ENCODE results near the gene TACC2.

DNA sequence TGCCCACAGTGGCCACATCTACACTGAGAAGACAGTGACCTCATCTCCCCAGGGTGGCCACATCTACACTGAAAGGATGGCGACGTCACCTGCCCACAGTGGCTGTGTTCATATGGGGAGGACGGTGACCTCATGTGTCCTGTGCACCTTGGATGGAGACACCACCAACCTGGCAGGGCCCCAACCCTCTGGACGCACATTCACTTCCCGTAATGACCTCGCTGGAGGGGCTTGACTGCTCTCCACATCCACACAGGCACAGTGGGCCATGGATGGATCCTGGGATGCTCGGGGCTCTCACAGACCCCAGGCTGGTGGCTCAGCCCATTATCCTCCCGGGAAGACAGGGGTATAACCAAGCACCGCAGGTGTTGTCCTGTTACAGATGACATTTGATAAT, 212.4 kb downstream of the TACC2 start:
- TF ChIP-seq, protein P1, sequence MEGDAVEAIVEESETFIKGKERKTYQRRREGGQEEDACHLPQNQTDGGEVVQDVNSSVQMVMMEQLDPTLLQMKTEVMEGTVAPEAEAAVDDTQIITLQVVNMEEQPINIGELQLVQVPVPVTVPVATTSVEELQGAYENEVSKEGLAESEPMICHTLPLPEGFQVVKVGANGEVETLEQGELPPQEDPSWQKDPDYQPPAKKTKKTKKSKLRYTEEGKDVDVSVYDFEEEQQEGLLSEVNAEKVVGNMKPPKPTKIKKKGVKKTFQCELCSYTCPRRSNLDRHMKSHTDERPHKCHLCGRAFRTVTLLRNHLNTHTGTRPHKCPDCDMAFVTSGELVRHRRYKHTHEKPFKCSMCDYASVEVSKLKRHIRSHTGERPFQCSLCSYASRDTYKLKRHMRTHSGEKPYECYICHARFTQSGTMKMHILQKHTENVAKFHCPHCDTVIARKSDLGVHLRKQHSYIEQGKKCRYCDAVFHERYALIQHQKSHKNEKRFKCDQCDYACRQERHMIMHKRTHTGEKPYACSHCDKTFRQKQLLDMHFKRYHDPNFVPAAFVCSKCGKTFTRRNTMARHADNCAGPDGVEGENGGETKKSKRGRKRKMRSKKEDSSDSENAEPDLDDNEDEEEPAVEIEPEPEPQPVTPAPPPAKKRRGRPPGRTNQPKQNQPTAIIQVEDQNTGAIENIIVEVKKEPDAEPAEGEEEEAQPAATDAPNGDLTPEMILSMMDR (IDR thresholded peaks at IDR 0.05; ENCODE audit: insufficient read depth, low read length, poor library complexity, severe bottlenecking) = no peak
- no peak for TF ChIP-seq EZH2phosphoT487 (conservative IDR thresholded peaks at IDR 0.05; ENCODE audit: low read length)
